ENCODE results near the gene RAPGEFL1.
"Not testable (repeated sequence)": the region's sequence is repeated elsewhere in the genome, so short reads cannot be mapped to it uniquely, and the experiment has no call there.

The RAPGEFL1 gene

GRCh38 chr17:40177275-40177874 is at the start of gene RAPGEFL1:
RAPGEFL1 (plus strand) TSS chr17:40177470; CDS start chr17:40177862, 392 bp downstream.
- peak; percentile 86 for DNase-seq

- no peak for DNase-seq
These were observed 47.8 kb upstream of the RAPGEFL1 start for GRCh38 chr17:40129498-40129897.

- DNase-seq: no peak
These were observed 46.8 kb upstream of the RAPGEFL1 start for GRCh38 chr17:40130352-40131042.

- DNase-seq: no peak
These were observed 43.1 kb upstream of the RAPGEFL1 start for GRCh38 chr17:40134184-40134583.

- DNase-seq: no peak
These were observed 41.5 kb upstream of the RAPGEFL1 start for GRCh38 chr17:40135817-40136216.

GRCh38 chr17:40139566-40140058 is 37.7 kb upstream of the RAPGEFL1 start:
- DNase-seq: no peak

- DNase-seq: not testable (repeated sequence)
These were observed 34.1 kb upstream of the RAPGEFL1 start for GRCh38 chr17:40143166-40143565.

GRCh38 chr17:40145476-40145875 is 31.8 kb upstream of the RAPGEFL1 start:
- DNase-seq: no peak

GRCh38 chr17:40148527-40148926 is 28.7 kb upstream of the RAPGEFL1 start:
- no peak for DNase-seq

GRCh38 chr17:40150276-40150675 is 27.0 kb upstream of the RAPGEFL1 start:
- DNase-seq: no peak

GRCh38 chr17:40151414-40151963 is 25.8 kb upstream of the RAPGEFL1 start:
- DNase-seq: no peak

- no peak for DNase-seq
These were observed 23.6 kb upstream of the RAPGEFL1 start for GRCh38 chr17:40153603-40154236.

- no peak for DNase-seq
These were observed 19.3 kb upstream of the RAPGEFL1 start for GRCh38 chr17:40157973-40158372.

GRCh38 chr17:40158438-40159013 is 18.7 kb upstream of the RAPGEFL1 start:
- no peak for DNase-seq

GRCh38 chr17:40159456-40159855 is 17.8 kb upstream of the RAPGEFL1 start:
- no peak for DNase-seq

- DNase-seq: no peak
These were observed 9.5 kb upstream of the RAPGEFL1 start for GRCh38 chr17:40167685-40168261.

- DNase-seq: peak; percentile 76
These were observed 8.9 kb upstream of the RAPGEFL1 start for GRCh38 chr17:40168262-40168832.

- no peak for DNase-seq
These were observed 6.9 kb upstream of the RAPGEFL1 start for GRCh38 chr17:40170325-40170724.

- DNase-seq: no peak
These were observed 5.5 kb upstream of the RAPGEFL1 start for GRCh38 chr17:40171750-40172149.

- no peak for DNase-seq
These were observed 4.0 kb upstream of the RAPGEFL1 start for GRCh38 chr17:40173091-40173777.

- DNase-seq: no peak
These were observed 3.5 kb upstream of the RAPGEFL1 start for GRCh38 chr17:40173778-40174135.

- DNase-seq: no peak
These were observed 2.8 kb upstream of the RAPGEFL1 start for GRCh38 chr17:40174514-40174913.

All from CD4-positive, alpha-beta T cell treated with Interleukin-21 for 1 hour (primary cell).